Gastroesophageal sphincter (tissue), 4 donors: ENCODE data around the gene MLF1. TPM values are rescaled to one million over a fixed set of nuclear protein-coding genes. Genes with fewer than 3 reads are reported as not detected.
A peak's percentile ranks its signal among the peaks of the same experiment; 100 is the strongest.

ENCODE experiments used
- ATAC-seq: fragments of 150-250 bp; one replicate; pipeline ENCODE4 v1.9.1; 2016; ENCODE audit warnings: mild to moderate bottlenecking, moderate library complexity
- H3K27ac ChIP-seq, 4 donors: fragments of 200-600 bp; sonication (generic) in 3 of 4; 1 replicate in 3 of 4; 2 replicates in 1 of 4; pipeline ENCODE4 v1.5.1; 2016 to 2019
- H3K27me3 ChIP-seq: fragments of 200-600 bp; sonication (generic); one replicate; pipeline ENCODE4 v1.5.1; 2019
- H3K36me3 ChIP-seq, 2 donors: fragments of 200-600 bp; sonication (generic); one replicate each; pipeline ENCODE4 v1.5.1; 2019; ENCODE audit warnings: control low read depth in 1 of 2
- H3K4me1 ChIP-seq, 3 donors: fragments of 200-600 bp; sonication (generic); 1 replicate in 2 of 3; 2 replicates in 1 of 3; pipeline ENCODE4 v1.5.1; 2016 to 2019; ENCODE audit warnings: control low read depth in 2 of 3
- H3K4me3 ChIP-seq, 2 donors: fragments of 200-600 bp; sonication (generic); one replicate each; pipeline ENCODE4 v1.5.1; 2019; ENCODE audit warnings: mild to moderate bottlenecking in 1 of 2, moderate library complexity in 1 of 2
- H3K9me3 ChIP-seq, 3 donors: fragments of 200-600 bp; sonication (generic); one replicate each; pipeline ENCODE4 v1.5.1; 2017 to 2019; ENCODE audit warnings: control low read depth in 2 of 3
- CTCF ChIP-seq, 4 experiments: fragments of 200-600 bp in 2 of 4; fragments of 450-650 bp in 2 of 4; sonication (generic) in 1 of 4; IDR thresholded peaks; one replicate each; pipeline ENCODE4 v1.5.1; 2017 to 2019; ENCODE audit warnings: antibody characterized with exemption in 4 of 4, mild to moderate bottlenecking in 2 of 4, moderate library complexity in 2 of 4
- EP300 ChIP-seq: sonication (generic); formaldehyde crosslinking; IDR thresholded peaks from one replicate; pipeline ENCODE4 v1.6.1; 2017; ENCODE audit warnings: antibody characterized with exemption, mild to moderate bottlenecking
- POLR2A ChIP-seq, 2 donors: fragments of 450-650 bp; IDR thresholded peaks; one replicate each; pipeline ENCODE4 v1.6.1; 2017; ENCODE audit warnings: antibody characterized with exemption in 2 of 2, mild to moderate bottlenecking in 2 of 2, moderate library complexity in 1 of 2
- POLR2AphosphoS5 ChIP-seq: sonication (generic); formaldehyde crosslinking; IDR thresholded peaks from one replicate; pipeline ENCODE4 v1.6.1; 2017; ENCODE audit warnings: antibody characterized with exemption
- WGBS, 2 donors: methylation state at CpG; one replicate each; pipeline ENCODE4 v1.1.5; 2018; ENCODE audit warnings: low coverage in 1 of 2; 5-methylcytosine and 5-hydroxymethylcytosine counted together
- total RNA-seq, 4 donors: library from RNA; depleted of rRNA; stranded (reverse); fragments of >200 nt; gene quantifications; one replicate each; pipeline ENCODE4 v1.1.0, GENCODE V29; 2016

MLF1 gene
- total RNA-seq, result 10 to 100 TPM in 2 of 4 donors, 1 to 10 TPM in 2; 8.1 to 21.2 (median 14.8) TPM

GRCh38 chr3:158570999-158571702 is at the start of gene MLF1:
MLF1 (plus strand) TSS chr3:158571194; CDS start chr3:158571301, 107 bp downstream.
- WGBS, 2 donors, result 1 to 2% methylated on average over 10 to 19 of the region's 51 CpGs

GRCh38 chr3:158522221-158523136 is 48.5 kb upstream of the MLF1 start:
- Histone ChIP-seq H3K4me3 (no peak overlapping the region), H3K4me1 (no peaks in the 10 kb centered on the region), H3K36me3 (no peaks in the 10 kb centered on the region), H3K9me3 (no peaks in the 10 kb centered on the region), H3K27me3 (no peaks in the 10 kb centered on the region), H3K27ac (no peak overlapping the region)
- 68 to 80% methylated on average over 2 to 4 of the region's 4 CpGs for WGBS, 2 donors
- no peak for TF ChIP-seq CTCF (IDR thresholded peaks at IDR 0.05)
- TF ChIP-seq POLR2AphosphoS5, result no peak
- no peak for TF ChIP-seq POLR2A (IDR thresholded peaks at IDR 0.05)
- TF ChIP-seq EP300, result no peak
- ATAC-seq, result no peak

More at GRCh38 chr3:158570999-158571702, at the start of gene MLF1:
- TF ChIP-seq POLR2AphosphoS5 (peak; percentile 94), POLR2A (IDR thresholded peaks at IDR 0.05) (peak; percentile 80 to 85), CTCF (IDR thresholded peaks at IDR 0.05) (no peak)
- no peaks in the 10 kb centered on the region for H3K36me3 ChIP-seq
- ATAC-seq, result peak; percentile 100
- peaks cover 3 to 23% (median 5%) of the 10 kb centered on the region in 3 donors for H3K4me1 ChIP-seq
- H3K27ac ChIP-seq, result peak within 1 kb of the TSS; percentile 77 to 85 (median 84)
- H3K27me3 ChIP-seq, result no peaks in the 10 kb centered on the region
- H3K4me3 ChIP-seq, result peak within 1 kb of the TSS; percentile 58 to 95
- no peaks in the 10 kb centered on the region for H3K9me3 ChIP-seq

- Histone ChIP-seq H3K4me3 (no peak overlapping the region), H3K27ac (no peak overlapping the region), H3K4me1 (no peaks in the 10 kb centered on the region), H3K36me3 (no peaks in the 10 kb centered on the region), H3K27me3 (no peaks in the 10 kb centered on the region), H3K9me3 (no peaks in the 10 kb centered on the region)
- 79 to 85% methylated on average over 7 of the region's 7 CpGs for WGBS, 2 donors
- no peak for ATAC-seq
- TF ChIP-seq CTCF (IDR thresholded peaks at IDR 0.05), result no peak
- no peak for TF ChIP-seq POLR2AphosphoS5
- no peak for TF ChIP-seq POLR2A (IDR thresholded peaks at IDR 0.05)
- no peak for TF ChIP-seq EP300
These were observed 42.8 kb upstream of the MLF1 start for GRCh38 chr3:158528076-158528674.

- H3K4me1 ChIP-seq, result no peaks in the 10 kb centered on the region
- no peaks in the 10 kb centered on the region for H3K36me3 ChIP-seq
- H3K4me3 ChIP-seq, result no peak overlapping the region
- no peak for ATAC-seq
- H3K9me3 ChIP-seq, result no peaks in the 10 kb centered on the region
- no peaks in the 10 kb centered on the region for H3K27me3 ChIP-seq
- TF ChIP-seq POLR2A (IDR thresholded peaks at IDR 0.05) (no peak), CTCF (IDR thresholded peaks at IDR 0.05) (no peak), POLR2AphosphoS5 (no peak), EP300 (no peak)
- no peak overlapping the region for H3K27ac ChIP-seq
- 75 to 84% methylated on average over 5 of the region's 5 CpGs for WGBS, 2 donors
These were observed 39.7 kb upstream of the MLF1 start for GRCh38 chr3:158531334-158531733.
